ENCODE results near the gene PROZ.

GRCh38 chr13:113209336-113209758, 50.9 kb downstream of the PROZ start, which contains the start of gene CUL4A:
- TF ChIP-seq EZH2phosphoT487 (IDR thresholded peaks at IDR 0.05; ENCODE audit: borderline replicate concordance): no peak
- no peak for TF ChIP-seq CTCF (IDR thresholded peaks at IDR 0.05 in 2 of 3, conservative IDR thresholded peaks at IDR 0.05 in 1 of 3; ENCODE audit: borderline replicate concordance in 1 of 3, insufficient read depth in 1 of 3, low read depth in 2 of 3, low read length in 2 of 3)
- TF ChIP-seq ATF3 (IDR thresholded peaks at IDR 0.05): no peak
- no peak for TF ChIP-seq EZH2 (IDR thresholded peaks at IDR 0.05)
- TF ChIP-seq SP1 (IDR thresholded peaks at IDR 0.05; ENCODE audit: low read depth): no peak
- no peak for TF ChIP-seq POLR2A (IDR thresholded peaks at IDR 0.05; ENCODE audit: borderline replicate concordance, extremely low read depth, insufficient read depth, insufficient read length)
- no peak for TF ChIP-seq RAD21 (IDR thresholded peaks at IDR 0.05; ENCODE audit: low read depth)
- TF ChIP-seq TCF7L2 (IDR thresholded peaks at IDR 0.05; ENCODE audit: borderline replicate concordance, extremely low read depth, insufficient read depth, insufficient read length): no peak

Measured in HCT116 (cell line).